Stimulated activated CD4-positive, alpha-beta T cell treated with anti-CD3 and anti-CD28 coated beads, Interleukin-4, amount 100 ng/mL, for 48 hours (primary cell): ENCODE measurements around the gene MRPL52.
"Not testable (repeated sequence)": the region's sequence is repeated elsewhere in the genome, so short reads cannot be mapped to it uniquely, and the experiment has no call there.

Experiments
- DNase-seq, 2 donors: peaks; one replicate each; pipeline ENCODE4 v3.0.0-alpha.2; 2020; ENCODE audit warnings: low read depth in 2 of 2

The MRPL52 gene

DNA sequence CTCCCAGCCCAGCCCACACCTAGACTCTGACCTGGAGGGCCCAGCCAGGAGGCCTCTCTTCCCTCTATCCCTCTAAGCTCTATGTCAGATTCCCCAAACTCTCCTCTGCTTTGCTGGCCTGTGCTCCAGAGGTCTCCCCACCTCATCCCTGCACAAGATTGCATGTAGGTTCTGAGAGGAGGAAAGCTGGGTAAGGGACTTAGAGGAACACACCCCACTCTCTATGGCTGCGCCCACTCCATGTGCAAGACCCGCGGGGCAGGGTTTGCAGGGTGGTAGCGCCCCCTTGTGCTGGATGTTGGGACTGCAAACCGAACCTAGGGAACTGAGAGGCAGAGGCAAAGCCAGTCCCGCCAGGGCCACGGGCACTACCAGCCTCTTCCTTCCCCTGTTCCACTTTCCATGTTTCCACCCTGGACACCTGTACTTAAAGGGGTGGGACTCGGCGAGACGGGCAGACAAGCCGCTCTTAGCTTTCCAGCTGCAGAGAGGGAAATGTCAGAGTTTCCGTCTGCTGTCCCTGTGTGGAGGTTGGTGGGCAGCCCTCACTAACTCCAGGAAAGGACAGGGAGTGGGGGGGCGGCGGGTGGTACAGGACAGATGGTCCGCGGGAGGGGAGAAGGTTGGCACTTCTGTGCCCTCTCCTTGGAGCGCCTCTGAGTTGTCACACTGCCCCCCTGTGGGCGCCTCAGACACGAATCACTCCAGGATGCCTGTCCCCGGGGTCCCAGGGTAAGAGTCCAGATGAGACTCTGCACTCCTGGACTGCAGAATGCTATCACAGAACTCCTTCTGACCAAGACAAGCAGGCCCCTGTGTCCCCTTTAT lies 23.5 kb downstream of the MRPL52 start:
- peak; percentile 83 to 98 for DNase-seq

DNA sequence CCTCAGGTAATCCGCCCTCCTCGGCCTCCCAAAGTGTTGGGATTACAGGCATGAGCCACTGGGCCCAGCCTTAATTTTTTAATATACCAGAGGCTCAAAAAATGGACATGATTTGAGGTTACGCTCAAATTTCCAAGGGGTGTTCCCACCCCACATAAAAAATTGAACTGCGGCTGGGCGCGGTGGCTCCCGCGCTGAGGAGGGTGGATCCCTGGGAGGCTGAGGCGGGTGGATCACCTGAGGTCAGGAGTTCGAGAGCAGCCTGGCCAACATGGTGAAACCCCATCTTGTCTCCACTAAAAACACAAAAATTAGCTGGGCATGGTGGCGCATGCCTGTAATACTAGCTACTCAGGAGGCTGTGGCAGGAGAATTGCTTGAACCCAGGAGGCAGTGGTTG lies 24.6 kb downstream of the MRPL52 start:
- not testable (repeated sequence) for DNase-seq

DNA sequence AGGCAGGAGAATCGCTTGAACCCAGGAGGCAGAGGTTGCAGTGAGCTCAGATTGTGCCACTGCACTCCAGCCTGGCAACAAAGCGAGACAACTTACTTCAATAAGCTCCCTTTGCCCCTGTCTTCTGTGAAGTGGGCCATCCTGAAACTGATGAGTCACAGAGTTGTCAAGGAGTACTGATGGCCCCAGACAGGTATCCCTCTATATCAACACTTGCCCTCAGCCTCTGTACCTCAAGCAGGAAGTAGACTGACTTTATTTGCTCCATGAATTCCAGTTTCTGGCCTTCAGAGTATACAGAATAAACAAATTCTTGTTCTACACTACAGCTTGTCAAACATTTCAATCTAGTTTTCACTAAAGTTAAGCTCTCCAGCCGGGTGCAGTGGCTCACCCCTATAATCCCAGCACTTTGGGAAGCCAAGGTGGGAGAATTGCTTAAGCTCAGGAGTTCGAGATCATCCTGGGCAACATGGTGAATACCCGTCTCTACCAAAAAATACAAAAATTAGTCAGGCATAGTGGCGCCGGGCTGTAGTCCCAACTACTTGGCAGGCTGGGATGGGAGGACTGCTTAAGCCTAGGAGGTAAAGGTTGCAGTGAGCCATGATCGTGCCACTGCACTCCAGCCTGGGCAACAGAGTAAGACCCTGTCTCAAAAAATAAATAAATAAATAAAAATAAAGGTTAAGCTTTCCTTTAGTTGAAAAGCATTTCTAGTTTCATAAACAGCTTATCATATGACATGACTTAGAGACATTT lies 25.5 kb downstream of the MRPL52 start:
- DNase-seq: no peak

DNA sequence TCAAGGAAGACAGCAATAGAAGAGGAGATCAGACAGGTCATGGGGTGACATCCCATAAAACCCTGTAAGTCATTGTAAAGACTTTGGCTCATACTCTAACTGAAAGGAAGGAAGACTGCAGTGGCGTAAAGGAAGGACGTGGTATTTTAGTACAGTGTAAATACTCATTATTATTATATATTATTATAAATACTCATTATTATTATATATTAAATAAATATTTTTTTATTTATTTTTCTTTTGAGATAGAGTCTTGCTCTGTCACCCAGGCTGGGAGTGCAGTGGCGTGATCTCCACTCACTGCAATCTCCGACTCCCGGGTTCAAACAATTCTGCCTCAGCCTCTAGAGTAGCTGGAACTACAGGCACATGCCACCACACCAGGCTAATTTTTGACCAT lies 26.7 kb downstream of the MRPL52 start:
- DNase-seq: no peak

DNA sequence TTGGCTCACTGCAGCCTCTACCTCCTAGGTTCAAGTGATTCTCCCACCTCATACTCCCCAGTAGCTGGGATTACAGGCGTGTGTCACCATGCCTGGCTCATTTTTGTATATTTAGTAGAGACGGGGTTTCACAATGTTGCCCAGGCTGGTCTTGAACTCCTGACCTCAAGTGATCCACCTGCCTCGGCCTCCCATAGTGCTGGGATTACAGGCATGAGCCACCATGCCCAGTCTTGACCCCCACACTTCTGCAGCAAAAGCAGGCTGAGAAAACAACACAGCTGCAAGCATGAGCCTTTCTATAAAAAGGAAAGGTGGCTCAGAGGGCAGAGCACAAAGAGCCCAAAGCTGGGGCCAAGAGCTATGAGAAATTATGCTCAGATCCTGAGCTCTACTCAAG lies 30.7 kb downstream of the MRPL52 start:
- not testable (repeated sequence) for DNase-seq

DNA sequence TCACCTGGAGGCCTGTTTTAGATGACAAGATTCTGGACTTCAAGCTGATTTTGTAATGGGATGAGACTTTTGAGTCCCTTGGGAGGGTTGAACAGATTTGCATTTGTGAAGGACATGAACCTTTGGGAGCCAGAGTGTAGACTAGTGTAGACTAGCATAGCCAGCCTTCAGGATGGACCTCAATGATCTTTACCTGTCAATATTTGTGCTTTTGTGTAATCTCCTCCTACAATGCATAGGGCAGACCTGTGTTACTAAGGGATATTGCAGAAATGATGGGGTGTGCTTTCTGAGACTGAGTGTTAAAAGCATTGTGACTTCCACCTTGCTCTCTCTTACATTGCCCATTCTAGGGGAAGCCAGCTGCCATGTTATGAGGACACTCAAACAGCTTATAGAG lies 32.0 kb downstream of the MRPL52 start:
- no peak for DNase-seq

DNA sequence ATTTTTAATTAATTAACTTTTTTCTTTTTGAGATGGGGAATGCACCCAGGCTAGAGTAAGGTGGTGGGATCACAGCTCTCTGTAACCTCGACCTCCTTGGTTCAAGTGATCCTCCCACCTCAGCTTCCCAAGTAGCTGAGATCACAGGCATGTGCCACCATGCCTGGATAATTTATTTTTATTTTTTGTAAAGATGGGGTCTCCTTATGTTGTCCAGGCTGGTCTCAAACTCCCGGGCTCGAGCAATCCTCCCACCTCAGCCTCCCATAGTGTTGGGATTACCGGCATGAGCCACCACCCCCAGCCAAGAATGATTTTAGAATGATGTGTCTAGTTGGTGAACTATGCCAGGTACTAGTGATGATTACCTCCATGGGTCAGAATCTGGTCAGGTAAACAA lies 35.3 kb downstream of the MRPL52 start:
- DNase-seq: no peak

DNA sequence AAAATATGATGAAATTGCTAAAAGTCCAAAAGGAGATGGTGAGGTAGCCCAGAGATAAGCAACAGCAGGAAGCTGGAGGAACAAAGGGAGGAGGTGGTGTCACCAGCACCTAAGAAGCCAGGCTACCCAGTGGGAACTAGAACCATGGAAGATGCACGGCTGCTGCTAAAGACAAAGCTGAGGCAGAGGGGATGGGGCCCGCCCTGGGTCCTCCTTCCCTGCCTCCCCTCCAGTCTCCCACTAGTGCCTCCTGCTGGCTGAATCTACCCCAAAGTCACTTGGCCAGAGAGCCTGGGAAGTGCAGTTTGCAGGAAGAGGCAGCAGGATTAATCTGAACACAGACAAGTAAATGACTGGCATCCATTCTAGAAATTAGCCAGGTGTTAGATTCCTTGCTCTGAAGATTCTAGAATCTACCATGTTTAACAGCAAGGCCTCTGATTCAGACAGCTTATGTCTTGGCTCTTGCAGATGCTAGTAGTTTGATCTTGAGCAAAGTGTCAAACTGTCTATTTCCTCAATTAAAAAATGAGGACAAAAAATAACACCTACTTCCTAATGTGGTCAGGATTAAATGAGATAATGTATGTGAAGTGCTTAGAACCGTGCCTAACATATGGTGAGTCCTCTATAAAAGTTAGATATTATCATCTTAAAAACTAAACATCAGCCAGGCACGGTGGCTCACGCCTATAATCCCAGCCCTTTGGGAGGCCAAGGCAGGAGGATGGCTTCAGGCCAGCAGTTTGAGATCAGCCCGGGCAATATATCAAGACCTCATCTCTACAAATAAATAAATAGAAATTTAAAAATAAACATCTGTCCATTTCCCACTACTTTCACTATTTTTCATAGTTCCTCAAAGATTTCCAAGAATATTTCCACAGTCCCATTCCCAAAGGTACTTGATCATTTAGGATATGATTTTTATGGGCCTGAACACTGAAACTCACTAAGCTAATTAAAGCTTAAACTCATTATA lies 36.0 kb downstream of the MRPL52 start:
- DNase-seq: no peak

DNA sequence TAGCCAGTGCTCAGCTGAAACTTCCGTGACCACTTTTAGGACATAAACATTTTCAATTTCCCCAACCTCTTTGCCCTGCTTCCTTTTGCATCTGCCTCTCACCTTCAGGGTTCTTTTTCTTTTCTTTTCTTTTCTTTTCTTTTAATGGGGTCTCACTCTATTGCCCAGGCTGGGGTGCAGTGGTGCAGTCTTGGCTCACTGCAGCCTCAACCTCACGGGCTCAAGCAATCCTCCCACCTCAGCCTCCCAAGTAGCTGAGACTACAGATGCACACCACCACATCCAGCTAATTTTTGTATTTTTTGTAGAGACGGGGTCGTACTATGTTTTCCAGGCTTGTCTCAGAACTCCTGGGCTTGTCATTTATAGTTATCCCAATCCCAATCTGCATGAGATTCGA lies 37.2 kb downstream of the MRPL52 start:
- no peak for DNase-seq

DNA sequence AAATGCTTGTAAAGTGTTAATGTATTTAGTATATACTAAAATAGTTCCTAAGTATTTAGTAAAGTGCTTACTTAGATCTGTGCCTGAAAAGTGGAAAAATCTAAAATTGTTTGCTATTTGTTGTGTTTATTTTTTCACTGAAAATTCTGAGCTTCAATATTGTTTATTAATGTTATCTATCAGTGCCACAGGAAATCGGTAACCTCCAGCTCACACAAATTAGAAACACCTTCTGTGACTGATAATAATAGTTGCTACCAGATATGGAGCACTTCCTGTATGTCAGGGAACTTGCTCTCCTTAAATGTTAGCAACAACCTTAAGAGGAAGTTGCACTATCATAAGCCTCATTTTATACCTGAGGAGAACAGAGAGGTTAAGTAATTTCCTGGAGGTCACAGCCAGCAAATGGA lies 41.1 kb downstream of the MRPL52 start:
- no peak for DNase-seq

DNA sequence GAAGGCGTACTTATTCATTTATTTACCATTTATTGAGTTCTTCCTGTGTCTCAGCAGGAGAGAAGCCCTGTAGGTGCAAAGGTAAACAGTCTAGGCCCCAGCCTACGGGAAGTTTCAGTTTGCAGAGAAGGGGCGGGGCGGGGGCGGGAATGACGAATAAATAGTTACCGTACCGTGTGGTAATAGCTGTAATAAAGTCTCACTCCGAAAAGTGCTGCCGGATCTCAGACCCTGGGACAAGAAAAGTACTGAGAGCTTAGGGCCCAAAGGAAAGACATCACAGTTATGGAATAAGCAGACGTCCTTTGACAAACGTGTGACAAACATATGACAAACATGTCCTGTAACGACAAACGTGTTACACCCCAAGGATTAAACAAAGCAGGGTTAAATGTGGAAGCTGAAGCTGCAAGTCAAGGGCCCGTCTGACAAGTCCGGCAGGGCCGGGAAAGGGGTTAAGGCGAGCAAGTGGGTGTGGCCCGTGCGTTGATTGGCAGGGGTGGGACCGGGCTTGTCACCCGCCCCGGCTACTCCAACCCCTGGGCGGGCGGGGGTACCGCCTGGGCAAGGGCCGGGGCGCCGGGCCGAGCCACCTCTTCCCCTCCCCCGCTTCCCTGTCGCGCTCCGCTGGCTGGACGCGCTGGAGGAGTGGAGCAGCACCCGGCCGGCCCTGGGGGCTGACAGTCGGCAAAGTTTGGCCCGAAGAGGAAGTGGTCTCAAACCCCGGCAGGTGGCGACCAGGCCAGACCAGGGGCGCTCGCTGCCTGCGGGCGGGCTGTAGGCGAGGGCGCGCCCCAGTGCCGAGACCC lies 41.7 kb downstream of the MRPL52 start, which contains the start of gene LRP10:
Gene LRP10 (plus strand): TSS at position 517 of the 809 bp plus-strand sequence. CDS start 564 bp downstream, outside the sequence.
- DNase-seq: peak; percentile 69 to 76

DNA sequence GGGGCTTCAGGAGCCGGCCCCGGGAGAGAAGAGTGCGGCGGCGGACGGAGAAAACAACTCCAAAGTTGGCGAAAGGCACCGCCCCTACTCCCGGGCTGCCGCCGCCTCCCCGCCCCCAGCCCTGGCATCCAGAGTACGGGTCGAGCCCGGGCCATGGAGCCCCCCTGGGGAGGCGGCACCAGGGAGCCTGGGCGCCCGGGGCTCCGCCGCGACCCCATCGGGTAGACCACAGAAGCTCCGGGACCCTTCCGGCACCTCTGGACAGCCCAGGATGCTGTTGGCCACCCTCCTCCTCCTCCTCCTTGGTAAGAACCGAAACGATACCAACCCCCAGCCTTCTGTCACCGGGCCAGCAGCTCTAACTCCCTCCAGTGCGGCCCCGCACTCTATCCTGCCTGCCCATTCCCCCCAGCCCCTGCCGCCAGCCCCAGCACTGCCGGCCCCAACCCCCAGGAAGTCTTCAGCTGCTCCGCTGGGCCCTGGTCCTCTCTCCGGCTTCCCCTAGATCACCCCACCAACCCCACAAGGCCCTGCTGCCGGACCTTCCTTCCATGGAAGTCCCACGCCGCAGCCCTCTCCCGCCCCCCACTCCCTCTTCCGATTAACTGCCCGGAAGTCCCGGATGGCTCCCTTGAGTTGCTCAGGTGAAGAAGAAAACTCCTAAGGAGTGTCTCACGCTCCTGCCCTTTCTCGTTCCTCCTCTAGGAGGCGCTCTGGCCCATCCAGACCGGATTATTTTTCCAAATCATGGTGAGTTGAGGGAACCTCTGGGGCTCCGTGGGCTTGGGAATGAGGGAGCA lies 42.5 kb downstream of the MRPL52 start:
- peak; percentile 67 to 68 for DNase-seq

DNA sequence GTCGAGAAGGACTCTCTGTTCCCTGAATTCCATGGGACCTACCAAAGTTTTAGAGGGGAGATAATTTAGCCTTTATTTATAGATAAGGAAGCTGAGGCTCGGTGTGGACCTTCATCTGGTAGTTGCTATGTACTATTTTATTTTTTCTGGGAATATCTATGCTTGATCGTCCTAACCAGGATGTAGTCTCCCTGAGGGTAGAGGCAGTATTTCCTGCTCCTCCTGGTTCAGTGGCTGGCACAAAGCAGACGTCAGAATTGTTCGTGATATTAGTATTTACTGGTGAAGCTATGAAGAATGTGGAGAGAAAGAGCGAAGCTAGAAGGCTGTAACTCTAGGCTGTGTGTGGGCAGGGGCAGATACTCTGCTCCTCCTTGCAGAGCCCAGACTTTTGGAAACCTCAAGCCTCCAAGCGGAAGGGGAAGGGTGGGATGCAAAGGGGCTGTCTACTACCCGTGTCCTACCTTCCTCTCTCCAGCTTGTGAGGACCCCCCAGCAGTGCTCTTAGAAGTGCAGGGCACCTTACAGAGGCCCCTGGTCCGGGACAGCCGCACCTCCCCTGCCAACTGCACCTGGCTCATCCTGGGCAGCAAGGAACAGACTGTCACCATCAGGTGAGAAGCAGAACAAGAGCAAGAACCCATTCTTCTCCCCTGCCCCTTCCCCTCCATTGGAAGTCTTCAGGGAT lies 43.3 kb downstream of the MRPL52 start:
- DNase-seq: no peak

DNA sequence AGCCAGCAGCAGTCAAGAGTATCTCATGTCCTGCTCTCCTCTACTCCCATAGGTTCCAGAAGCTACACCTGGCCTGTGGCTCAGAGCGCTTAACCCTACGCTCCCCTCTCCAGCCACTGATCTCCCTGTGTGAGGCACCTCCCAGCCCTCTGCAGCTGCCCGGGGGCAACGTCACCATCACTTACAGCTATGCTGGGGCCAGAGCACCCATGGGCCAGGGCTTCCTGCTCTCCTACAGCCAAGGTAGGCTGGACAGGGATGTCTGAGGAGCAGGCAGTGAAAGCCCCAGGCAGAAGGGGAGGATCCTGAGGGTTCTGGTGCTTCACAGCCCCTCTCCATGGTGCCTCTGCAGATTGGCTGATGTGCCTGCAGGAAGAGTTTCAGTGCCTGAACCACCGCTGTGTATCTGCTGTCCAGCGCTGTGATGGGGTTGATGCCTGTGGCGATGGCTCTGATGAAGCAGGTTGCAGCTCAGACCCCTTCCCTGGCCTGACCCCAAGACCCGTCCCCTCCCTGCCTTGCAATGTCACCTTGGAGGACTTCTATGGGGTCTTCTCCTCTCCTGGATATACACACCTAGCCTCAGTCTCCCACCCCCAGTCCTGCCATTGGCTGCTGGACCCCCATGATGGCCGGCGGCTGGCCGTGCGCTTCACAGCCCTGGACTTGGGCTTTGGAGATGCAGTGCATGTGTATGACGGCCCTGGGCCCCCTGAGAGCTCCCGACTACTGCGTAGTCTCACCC lies 45.5 kb downstream of the MRPL52 start:
- no peak for DNase-seq

DNA sequence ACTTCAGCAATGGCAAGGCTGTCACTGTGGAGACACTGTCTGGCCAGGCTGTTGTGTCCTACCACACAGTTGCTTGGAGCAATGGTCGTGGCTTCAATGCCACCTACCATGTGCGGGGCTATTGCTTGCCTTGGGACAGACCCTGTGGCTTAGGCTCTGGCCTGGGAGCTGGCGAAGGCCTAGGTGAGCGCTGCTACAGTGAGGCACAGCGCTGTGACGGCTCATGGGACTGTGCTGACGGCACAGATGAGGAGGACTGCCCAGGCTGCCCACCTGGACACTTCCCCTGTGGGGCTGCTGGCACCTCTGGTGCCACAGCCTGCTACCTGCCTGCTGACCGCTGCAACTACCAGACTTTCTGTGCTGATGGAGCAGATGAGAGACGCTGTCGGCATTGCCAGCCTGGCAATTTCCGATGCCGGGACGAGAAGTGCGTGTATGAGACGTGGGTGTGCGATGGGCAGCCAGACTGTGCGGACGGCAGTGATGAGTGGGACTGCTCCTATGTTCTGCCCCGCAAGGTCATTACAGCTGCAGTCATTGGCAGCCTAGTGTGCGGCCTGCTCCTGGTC lies 46.1 kb downstream of the MRPL52 start:
- DNase-seq: no peak

DNA sequence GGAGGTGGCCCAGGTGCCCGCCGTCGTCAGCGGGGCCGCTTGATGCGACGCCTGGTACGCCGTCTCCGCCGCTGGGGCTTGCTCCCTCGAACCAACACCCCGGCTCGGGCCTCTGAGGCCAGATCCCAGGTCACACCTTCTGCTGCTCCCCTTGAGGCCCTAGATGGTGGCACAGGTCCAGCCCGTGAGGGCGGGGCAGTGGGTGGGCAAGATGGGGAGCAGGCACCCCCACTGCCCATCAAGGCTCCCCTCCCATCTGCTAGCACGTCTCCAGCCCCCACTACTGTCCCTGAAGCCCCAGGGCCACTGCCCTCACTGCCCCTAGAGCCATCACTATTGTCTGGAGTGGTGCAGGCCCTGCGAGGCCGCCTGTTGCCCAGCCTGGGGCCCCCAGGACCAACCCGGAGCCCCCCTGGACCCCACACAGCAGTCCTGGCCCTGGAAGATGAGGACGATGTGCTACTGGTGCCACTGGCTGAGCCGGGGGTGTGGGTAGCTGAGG lies 47.4 kb downstream of the MRPL52 start:
- DNase-seq: no peak

DNA sequence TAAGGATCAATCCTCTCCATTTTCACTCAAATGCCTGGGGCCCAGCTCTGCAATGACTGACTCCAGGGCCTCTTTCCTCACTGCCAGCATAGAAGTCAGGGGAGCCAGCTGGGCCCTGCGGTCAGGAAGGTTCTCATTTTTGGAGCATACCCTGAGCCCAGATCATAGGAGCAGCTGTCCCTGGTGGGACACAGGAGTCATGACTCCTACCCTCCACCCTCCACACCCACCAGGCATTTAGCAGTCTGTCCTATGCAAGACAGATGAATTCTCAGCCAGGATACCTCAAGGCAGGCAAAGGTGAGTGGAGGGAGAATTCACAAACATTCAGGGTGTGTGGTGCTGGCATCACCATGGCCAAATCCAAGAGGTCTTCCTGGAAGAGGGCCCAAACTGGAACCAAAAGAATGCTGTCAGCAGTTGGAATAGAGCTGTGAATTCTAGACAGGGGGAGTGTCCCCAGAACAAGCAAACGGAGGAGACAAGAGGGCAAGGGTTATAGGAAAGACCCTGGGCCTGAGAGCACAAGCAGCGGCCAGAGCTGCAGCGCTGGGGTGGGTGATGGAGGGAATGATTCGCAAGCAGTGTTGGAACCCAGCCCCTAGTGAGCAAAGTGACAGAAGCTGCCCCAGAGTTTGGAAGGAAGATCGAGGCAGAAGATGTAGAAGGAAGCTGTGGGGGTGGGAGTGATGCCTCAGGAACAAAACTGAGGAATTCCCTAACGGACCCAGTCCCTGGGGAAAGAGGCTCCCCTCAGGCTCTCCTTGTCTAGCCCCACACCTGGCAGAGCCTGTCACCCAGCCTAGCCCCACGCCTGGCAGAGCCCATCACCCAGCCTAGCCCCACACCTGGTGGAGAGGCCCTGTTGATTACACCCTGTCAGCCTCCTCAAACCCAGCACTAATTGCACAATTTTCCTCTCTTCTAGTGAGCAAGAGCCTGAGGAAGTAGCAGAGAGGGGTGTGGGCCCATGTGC lies 48.9 kb downstream of the MRPL52 start:
- no peak for DNase-seq
